ENCODE results near the gene BRICD5. TPM values are rescaled to one million over a fixed set of nuclear protein-coding genes. Genes with fewer than 3 reads are reported as not detected.

Gene BRICD5
- total and polyA plus RNA-seq, 2 of the 13 experiments (the other 11 are each of a cell fraction or from before 2014, with no cell fraction given) = 1.6 to 5.8 TPM

- TF ChIP-seq, protein P1, sequence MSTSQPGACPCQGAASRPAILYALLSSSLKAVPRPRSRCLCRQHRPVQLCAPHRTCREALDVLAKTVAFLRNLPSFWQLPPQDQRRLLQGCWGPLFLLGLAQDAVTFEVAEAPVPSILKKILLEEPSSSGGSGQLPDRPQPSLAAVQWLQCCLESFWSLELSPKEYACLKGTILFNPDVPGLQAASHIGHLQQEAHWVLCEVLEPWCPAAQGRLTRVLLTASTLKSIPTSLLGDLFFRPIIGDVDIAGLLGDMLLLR (CRISPR knock-in tag; IDR thresholded peaks at IDR 0.05) = peak; percentile 80; the same call in 1 of the 2 replicates
- TF ChIP-seq SP2 (CRISPR knock-in tag; IDR thresholded peaks at IDR 0.05) = no peak
- no peak for TF ChIP-seq ZNF569 (CRISPR knock-in tag; IDR thresholded peaks at IDR 0.05; ENCODE audit: borderline replicate concordance)
- TF ChIP-seq, protein P2, sequence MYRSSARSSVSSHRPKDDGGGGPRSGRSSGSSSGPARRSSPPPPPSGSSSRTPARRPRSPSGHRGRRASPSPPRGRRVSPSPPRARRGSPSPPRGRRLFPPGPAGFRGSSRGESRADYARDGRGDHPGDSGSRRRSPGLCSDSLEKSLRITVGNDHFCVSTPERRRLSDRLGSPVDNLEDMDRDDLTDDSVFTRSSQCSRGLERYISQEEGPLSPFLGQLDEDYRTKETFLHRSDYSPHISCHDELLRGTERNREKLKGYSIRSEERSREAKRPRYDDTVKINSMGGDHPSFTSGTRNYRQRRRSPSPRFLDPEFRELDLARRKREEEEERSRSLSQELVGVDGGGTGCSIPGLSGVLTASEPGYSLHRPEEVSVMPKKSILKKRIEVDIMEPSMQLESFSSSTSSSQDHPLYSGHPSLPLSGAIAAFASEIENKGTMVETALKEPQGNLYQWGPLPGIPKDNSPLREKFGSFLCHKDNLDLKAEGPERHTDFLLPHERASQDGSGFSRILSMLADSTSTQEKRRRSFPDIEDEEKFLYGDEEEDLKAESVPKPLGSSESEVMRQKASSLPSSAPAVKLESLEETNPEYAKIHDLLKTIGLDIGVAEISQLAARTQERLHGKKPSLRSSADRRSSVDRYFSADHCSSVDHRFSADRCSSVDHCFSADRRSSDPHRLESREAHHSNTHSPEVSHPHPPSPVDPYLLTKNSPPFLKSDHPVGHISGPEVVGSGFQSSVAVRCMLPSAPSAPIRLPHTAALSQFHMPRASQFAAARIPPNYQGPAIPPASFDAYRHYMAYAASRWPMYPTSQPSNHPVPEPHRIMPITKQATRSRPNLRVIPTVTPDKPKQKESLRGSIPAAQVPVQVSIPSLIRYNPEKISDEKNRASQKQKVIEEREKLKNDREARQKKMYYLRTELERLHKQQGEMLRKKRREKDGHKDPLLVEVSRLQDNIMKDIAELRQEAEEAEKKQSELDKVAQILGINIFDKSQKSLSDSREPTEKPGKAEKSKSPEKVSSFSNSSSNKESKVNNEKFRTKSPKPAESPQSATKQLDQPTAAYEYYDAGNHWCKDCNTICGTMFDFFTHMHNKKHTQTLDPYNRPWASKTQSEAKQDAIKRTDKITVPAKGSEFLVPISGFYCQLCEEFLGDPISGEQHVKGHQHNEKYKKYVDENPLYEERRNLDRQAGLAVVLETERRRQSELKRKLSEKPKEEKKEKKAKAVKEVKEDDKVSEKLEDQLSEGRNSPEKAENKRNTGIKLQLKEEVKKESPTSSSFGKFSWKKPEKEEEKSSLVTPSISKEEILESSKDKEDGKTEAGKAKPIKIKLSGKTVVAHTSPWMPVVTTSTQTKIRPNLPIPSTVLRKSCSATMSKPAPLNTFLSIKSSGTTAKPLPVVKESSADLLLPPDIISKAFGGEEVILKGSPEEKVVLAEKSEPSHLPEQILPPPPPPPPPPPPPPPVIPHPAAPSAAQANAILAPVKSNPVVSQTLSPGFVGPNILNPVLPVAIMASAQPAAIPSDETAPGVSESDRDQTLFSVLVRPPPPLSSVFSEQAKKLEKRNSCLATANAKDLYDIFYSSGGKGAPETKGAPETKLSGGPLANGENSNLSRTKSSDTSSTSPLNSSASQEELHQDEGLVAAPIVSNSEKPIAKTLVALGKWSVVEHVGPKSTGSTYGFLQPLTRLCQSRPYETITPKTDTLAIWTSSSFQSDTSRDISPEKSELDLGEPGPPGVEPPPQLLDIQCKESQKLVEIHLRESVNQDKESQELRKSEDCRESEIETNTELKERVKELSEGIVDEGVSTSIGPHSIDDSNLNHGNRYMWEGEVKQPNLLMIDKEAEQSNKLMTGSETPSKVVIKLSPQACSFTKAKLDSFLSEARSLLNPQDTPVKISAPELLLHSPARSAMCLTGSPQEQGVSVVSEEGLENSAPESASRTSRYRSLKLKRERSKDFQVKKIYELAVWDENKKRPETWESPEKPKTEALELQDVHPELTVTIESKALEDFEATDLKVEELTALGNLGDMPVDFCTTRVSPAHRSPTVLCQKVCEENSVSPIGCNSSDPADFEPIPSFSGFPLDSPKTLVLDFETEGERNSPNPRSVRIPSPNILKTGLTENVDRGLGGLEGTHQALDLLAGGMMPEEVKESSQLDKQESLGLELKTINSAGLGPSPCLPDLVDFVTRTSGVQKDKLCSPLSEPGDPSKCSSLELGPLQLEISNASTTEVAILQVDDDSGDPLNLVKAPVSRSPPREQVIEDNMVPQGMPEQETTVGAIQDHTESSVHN (CRISPR knock-in tag; IDR thresholded peaks at IDR 0.05) = no peak
- TF ChIP-seq EP300 (IDR thresholded peaks at IDR 0.05; ENCODE audit: low read depth in 2 of 2, low read length in 2 of 2) = peak in 1 of 2 experiments; percentile 18; a peak in 1 of 4 replicates
- peak; percentile 35; the same call in 1 of the 2 replicates for TF ChIP-seq EP300 (CRISPR knock-in tag; IDR thresholded peaks at IDR 0.05; ENCODE audit: borderline replicate concordance)
- TF ChIP-seq FOXC1 (CRISPR knock-in tag; IDR thresholded peaks at IDR 0.05; ENCODE audit: borderline replicate concordance) = peak; percentile 96; the same call in 1 of the 2 replicates
- TF ChIP-seq ZBTB10 (CRISPR knock-in tag; IDR thresholded peaks at IDR 0.05; ENCODE audit: borderline replicate concordance) = no peak
- TF ChIP-seq EEA1 (CRISPR knock-in tag; IDR thresholded peaks at IDR 0.05; ENCODE audit: borderline replicate concordance) = peak; percentile 90
- TF ChIP-seq SMARCE1 (IDR thresholded peaks at IDR 0.05; ENCODE audit: borderline replicate concordance) = no peak
- peak; percentile 84; the same call in 1 of the 2 replicates for TF ChIP-seq ZNF34 (CRISPR knock-in tag; IDR thresholded peaks at IDR 0.05; ENCODE audit: borderline replicate concordance)
- TF ChIP-seq PATZ1 (CRISPR knock-in tag; IDR thresholded peaks at IDR 0.05) = peak; percentile 98
- TF ChIP-seq GATAD2A (CRISPR knock-in tag; IDR thresholded peaks at IDR 0.05) = peak; percentile 28; the same call in 1 of the 2 replicates
- no peak for TF ChIP-seq ZNF564 (CRISPR knock-in tag; IDR thresholded peaks at IDR 0.05)
These were observed 5.3 kb downstream of the BRICD5 start, which contains the start of gene MLST8 (continued) for GRCh38 chr16:2205104-2205966.
